ENCODE results near the gene TOGARAM1. TPM values are rescaled to one million over a fixed set of nuclear protein-coding genes. Genes with fewer than 3 reads are reported as not detected.

Gene TOGARAM1
- total and polyA plus RNA-seq, 2 donors (not counting 3 experiments of a cell fraction or from before 2014, with no cell fraction given) = 4.2 to 13.8 TPM

DNA sequence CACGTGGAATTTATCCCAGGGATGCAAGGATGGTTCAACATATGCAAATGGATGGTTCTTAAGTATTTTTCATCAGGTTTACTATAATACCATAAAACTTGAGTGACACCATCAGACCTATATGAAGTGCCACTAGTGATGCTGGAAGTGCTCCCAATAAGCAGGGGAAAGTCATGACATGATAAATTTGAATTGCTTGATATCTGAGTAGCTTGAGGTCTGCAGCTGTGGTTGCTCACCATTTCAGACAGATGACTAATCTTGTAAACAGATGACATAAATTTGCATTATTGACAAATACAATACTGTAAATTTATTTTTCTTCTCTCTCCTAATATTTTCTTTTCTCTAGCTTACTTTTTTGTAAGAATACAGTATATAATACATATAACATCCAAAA, 108.2 kb downstream of the TOGARAM1 start:
- no peaks in the 10 kb centered on the region for H3K79me2 ChIP-seq (ENCODE audit: control insufficient read depth, insufficient read depth, low read length)
- no peaks in the 10 kb centered on the region for H3K9me3 ChIP-seq (replicated peaks; ENCODE audit: control insufficient read depth, insufficient read depth, low read length)
- TF ChIP-seq MAX (IDR thresholded peaks at IDR 0.05; ENCODE audit: insufficient read depth, insufficient read length) (no peak), POLR2A (IDR thresholded peaks at IDR 0.05; ENCODE audit: low read depth, low read length) (no peak), POLR2AphosphoS5 (IDR thresholded peaks at IDR 0.05; ENCODE audit: insufficient read depth, low read depth, low read length) (no peak), FOS (IDR thresholded peaks at IDR 0.05; ENCODE audit: borderline replicate concordance, insufficient read depth, low read length) (no peak), GATA2 (IDR thresholded peaks at IDR 0.05; ENCODE audit: insufficient read depth, insufficient read length, low read depth, low read length) (no peak), JUN (IDR thresholded peaks at IDR 0.05; ENCODE audit: borderline replicate concordance, insufficient read depth, insufficient read length, low read depth) (no peak), MYC (IDR thresholded peaks at IDR 0.05; ENCODE audit: low read depth, low read length) (no peak), CTCF (IDR thresholded peaks at IDR 0.05; ENCODE audit: extremely low read depth in 1 of 2, insufficient read depth in 1 of 2, low read depth in 1 of 2, low read length in 2 of 2) (no peak), EZH2 (IDR thresholded peaks at IDR 0.05; ENCODE audit: borderline replicate concordance, low read depth, low read length, severe bottlenecking) (no peak)
- no peak overlapping the region for H3K4me3 ChIP-seq (replicated peaks in 1 of 3; ENCODE audit: insufficient read depth in 1 of 3, low read depth in 1 of 3, low read length in 3 of 3)
- CTCF ChIA-PET = no interaction called here
- dilution Hi-C loops (cut with MboI; ENCODE audit: extremely low pct_ligation_motif_present, low sequenced_read_pairs) (no loop called here), intact Hi-C loops (cut with micrococcal nuclease) (no loop called here)
- no TSS peak for BruUV-seq (replicated peaks)
- H4K20me1 ChIP-seq (replicated peaks; ENCODE audit: control insufficient read depth, extremely low read depth, insufficient read depth, low read length) = no peaks in the 10 kb centered on the region
- H2AFZ ChIP-seq (ENCODE audit: low read depth, low read length) = no peak overlapping the region
- DNase-seq (ENCODE audit: low read depth, low spot score) (no peak), FAIRE-seq (no peak)
- H3K36me3 ChIP-seq (ENCODE audit: control insufficient read depth in 2 of 2, extremely low read depth in 1 of 2, insufficient read depth in 2 of 2, low read length in 2 of 2) = no peaks in the 10 kb centered on the region
- H3K4me1 ChIP-seq (ENCODE audit: control insufficient read depth, extremely low read depth, insufficient read depth, low read length) = no peaks in the 10 kb centered on the region
- no peaks in the 10 kb centered on the region for H3K9me1 ChIP-seq (replicated peaks; ENCODE audit: control insufficient read depth, extremely low read depth, insufficient read depth, low read length)
- no peak overlapping the region for H3K4me2 ChIP-seq (ENCODE audit: insufficient read depth, low read length)
- no peaks in the 10 kb centered on the region for H3K27me3 ChIP-seq (ENCODE audit: control insufficient read depth in 2 of 2, insufficient read depth in 2 of 2, low read length in 2 of 2)
- H3K27ac ChIP-seq (ENCODE audit: insufficient read depth, low read depth, low read length) = no peak overlapping the region
- no peak overlapping the region for H3K9ac ChIP-seq (replicated peaks; ENCODE audit: extremely low read depth, insufficient read depth, low read length)
- POLR2A ChIA-PET = no interaction called here

Measured in endothelial cell of umbilical vein (primary cell).